NCI-H2029 (cell line): ENCODE results near the gene MED9.
"Not testable (repeated sequence)": the region's sequence is repeated elsewhere in the genome, so short reads cannot be mapped to it uniquely, and the experiment has no call there.

Experiments
- DNase-seq: peaks from one replicate; lab custom pipeline; 2025; lab: John Stamatoyannopoulos, UW

MED9 gene

DNA sequence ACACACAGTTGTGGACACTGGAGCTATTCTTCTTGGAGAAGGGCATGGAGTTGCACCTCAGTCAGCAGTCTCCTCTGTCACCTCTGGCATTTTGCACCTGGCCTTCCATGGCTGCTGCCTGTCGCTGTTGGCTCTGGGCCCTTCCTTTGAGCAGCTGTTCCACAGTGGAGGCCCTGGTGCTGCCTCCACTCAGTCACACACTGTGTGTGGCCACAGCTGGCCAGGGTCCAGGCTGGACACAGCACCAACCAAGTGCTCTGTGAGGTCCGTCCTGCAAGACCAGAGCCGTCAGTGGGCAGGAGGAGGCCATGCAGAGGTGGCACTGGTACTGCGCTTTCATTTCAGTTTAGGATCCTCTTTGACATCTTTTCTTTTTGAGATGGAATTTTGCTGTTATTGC, 21.6 kb upstream of the MED9 start:
- DNase-seq = no peak

DNA sequence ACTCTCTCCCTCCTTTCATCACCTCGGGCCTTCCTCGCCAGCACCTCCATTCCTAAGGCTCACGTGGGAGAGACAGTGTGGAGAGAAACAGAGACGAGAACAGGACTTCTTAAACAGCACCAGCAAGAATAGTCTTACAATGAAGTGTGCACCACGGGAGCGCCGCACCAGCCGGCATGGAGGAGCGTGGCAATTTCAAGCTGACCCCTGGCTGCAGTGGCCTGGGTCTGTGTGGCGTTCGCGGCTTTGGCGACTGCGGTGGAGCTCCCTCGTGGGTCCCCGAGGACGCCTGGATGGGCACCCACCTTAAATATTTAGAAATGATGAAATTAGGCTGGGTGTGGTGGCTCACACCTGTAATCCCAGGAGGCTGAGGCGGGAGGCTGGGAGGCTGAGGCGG, 20.5 kb upstream of the MED9 start:
- no peak for DNase-seq

DNA sequence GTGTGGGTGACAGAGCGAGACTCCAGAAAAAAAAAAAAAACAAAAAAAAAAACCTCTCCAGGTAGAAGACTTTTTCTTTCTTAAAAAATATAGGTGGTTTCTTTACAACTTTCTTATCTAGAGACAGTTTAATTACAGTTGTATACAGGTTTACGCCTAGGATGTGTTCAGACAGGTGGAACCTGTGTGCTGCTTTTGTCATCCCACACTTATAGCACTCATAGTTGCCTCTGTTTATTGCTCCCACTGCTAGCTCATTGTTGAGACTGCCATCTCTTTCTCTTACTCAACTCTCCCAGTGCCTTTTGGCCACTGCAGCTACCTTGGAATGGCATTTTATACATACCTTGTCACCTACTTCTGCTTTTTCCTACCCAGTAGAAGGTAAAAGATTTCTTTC, 19.1 kb upstream of the MED9 start:
- no peak for DNase-seq

DNA sequence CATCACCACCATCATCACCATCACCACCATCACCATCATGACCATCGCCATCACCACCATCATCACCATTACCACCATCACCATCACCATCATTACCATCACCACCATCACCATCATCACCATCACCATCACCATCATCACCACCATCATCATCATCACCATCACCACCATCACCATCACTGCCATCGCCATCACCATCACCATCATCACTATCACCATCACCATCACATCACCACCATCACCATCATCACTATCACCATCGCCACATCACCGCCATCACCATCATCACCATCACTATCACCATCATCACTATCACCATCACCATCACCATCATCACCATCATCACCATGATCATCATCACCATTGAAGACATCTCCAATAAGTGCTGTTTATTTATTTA, 16.8 kb upstream of the MED9 start:
- DNase-seq = no peak

DNA sequence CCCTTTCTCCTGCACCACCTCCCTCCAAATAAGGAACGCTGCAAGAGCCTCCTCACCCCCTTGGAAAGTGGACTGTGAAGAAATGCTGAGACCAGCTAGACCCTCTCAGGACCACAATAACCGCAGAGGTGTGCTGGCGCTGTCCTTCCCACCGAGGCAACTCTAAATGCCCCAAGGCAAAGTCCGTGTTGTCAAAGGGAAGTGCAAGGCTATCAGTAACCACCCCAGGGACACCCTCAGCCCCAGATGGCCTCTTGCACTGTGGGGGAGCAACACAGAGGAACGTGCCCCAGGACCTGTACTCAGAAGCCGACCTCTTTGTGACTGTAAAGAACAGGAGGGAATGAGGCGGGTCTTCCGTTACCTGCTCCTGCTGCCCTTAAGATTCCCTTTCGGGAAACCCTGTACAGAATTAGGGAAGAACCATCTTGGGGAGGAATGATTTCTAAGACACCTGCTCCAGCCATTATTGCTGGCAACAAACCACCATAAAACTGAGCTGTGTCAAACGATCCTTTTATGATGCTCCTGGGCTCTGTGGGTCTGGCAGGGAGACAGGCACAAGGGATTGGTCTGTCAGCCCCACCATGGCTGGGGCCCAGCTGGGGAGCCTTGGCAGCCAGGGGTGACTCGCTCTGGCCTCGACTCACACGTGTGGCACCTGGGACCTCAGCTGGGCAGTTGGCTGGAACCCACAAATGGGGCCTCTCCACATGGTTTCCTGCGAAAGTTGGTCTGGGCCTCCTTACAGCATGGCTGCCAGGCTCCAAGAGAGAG, 14.6 kb upstream of the MED9 start:
- DNase-seq = no peak

DNA sequence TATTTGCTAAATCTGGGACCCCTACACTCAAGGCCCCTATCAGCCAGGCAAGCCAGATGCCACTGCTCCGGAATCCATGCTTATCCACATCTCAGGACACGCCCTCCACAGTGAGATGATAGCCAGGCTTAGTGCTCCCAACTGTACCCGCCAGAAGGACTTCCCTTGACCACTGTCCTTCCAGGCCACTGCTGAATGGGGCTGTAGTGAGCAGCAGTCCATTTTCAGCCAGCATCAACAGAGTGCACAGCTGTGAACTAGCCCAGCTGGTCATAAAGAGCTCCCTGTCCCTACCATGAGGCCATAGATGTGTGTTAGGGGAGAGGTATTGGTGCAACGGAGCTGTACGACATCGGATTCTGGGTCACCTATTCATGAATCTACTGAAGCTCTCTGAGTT, 13.0 kb upstream of the MED9 start:
- DNase-seq = no peak

DNA sequence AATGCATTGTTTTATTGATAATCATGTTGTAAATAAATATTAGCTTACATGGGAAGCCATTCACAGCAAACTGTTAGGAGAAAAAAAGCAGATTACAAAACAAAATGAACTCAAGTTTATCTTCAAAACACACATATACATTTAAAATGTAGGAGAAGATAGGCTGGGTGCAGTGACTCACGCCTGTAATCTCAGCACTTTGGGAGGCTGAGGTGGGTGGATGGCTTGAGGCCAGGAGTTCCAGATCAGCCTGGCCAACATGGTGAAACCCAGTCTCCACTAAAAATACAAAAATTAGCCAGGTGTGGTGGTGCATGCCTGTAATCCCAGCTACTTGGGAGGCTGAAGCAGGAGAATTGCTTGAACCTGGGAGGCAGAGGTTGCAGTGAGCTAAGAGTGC, 10.9 kb upstream of the MED9 start:
- DNase-seq = not testable (repeated sequence)

DNA sequence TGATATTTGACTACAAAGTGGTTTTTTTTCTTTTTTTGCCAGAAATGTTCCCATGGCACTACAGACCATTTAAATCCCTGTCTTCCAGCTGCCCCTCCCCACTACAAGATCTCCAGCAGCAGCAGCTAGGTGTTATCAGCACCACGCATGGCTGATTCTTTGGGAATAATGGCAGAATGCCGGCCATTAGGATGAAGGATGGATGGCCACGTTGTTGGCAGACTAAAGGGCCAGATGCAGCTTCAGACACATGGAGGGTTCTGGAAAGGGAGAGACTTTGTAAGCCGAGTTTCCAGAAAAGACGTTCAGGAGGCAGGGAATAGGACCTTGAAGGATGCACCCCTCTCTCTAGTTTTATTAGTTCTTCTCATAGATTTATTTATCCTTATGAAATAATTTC, 10.3 kb upstream of the MED9 start:
- DNase-seq = no peak

DNA sequence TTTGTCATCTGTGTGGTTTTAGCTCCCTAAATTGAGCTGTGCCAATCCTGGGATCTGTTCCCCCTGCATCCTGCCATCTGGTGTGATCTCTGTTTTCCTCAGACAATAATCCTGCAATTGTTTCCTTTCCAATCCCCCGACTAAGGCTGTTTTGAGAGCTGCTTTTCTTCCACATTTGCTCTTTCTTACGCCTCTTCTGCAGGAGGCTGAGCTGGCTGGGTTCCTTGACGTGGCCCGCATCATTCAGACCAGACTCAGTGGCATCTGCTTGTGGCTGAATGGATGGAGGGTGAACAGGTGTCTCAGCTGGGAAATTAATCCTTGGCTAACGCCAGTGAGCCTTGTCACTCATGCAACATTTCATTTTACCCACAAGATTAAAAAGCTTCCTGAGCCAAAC, 9.8 kb upstream of the MED9 start:
- DNase-seq = no peak

DNA sequence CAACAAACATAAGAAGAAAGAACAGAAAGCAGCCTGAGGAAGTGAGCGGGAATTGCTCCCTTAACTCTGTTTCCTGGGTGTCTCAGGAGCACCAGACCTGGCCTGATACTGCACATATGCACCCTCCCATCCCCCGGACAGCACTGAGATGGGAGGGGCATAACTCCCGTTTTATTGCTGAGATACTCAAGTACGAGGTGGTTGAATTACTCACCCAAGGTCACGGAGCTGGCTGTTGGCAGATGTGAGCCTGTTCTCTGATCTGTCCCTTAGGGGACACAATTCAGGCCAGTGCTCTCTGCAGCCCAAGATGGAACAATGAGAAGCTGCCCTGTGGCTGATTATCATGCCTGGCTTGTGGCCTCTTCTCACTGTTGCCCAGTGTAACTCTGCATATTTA, 9.1 kb upstream of the MED9 start:
- no peak for DNase-seq

DNA sequence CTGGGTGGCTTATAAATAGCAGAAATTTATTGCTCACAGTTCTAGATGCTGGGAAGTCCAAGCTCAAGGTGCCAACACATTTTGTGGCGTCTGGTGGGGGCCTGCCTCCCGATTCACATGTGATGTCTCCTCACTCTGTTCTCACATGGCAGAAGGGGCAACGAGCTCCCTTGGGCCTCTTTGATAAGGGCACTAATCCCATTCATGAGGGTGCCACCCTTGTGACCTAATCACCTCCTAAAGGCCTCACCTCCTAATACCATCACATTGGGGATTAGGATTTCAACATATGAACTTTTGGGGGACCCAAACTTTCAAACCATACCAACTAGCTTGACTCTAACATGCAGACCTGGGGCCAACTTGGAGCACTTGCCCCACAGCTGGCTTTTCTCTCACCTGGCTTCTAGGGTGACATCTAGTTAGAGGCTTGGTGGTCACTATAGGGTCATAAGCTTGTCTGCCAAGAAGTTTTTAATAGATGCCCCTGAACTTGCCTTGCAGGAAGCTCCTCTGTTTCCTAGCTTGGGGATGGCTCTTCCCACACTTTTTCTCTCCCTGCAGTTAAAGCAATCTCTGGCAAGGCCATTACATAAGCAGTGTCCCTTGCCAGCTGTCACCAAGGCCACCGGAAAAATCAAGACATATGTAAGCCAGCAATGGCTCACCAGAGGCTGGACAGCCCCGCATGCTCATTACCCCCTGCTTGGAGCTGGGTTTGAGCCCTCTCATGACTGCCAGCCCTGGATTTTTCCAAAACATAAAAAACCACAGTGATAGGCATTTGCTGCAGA, 8.4 kb upstream of the MED9 start:
- DNase-seq = no peak

DNA sequence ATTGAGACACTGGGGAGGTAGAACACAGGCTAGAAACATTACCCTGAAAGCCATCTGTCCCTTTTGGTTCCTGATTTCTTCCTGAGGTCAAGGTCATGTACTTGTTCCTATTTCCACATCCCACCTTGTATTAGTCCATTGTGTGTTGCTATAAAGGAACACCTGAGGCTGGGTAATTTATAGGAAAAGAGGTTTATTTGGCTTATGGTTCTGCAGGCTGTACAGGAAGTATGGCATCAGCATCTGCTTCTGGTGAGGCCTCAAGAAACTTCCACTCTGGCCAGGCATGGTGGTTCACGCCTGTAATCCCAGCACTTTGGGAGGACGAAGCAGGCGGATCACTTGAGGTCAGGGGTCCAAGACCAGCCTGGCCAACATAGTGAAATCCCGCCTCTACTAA, 7.4 kb upstream of the MED9 start:
- no peak for DNase-seq

DNA sequence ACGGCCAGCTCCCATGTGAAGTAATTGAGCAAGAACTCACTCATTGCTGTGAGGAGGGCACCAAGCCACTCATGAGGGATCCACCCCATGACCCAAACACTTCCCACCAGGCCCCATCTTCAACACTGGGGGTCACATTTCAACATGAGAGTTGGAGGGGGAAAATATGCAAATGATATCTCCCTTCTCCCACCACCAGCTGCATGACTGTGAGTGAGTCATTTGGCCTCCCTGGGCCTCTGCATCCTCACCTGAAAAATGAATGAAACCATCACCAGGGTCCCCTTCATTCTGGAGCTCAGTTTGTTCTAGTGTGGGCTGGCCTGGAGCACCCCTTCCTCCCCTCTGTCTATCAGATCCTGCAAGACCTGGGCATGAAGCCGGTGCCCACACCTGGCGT, 6.8 kb upstream of the MED9 start:
- DNase-seq = no peak

DNA sequence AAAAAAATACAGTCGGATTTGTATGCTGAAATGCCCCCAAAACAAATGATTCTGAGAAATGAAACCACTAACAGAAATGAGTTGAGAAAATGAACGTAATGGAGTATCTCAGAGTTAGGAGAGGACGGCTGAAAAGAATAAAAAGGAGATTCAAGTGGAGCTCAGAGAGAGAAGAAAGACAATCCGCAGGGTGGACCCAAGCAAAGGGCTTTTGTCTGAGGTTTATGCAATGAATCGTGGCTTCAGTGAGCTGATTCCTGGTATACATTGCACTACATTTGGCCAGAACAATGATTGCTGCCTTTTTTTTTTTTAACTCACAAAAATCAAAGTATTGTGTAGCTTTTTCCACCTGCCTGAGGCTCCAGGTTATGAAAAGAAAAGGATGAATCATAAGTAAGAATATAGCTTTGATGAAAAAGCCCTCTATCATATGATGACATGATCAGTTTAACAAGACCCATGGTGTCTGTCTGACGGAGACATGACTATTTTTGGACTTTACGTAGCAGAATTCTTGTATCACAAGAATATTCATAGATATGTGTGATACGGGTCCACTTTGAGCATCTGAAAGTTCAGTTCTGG, 4.4 kb upstream of the MED9 start:
- no peak for DNase-seq

DNA sequence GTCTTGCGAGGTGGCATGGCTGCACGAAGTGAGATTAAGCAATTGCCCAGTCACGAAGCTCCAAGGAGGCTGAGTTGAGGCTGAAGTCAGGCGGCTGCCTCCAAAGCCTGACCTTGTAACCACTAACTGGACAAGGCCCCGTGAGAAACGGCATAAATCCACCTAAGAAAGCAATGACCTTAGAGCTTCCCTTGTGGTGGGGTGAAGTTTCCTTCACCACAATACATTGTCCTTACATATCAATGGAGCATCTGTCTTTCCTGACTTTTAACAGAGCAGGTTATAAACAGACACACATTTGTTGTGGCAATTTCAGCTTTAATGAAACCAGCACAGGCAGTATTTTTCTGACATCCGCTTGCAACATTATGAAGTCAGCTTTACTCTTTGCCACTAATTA, 2.5 kb upstream of the MED9 start:
- no peak for DNase-seq

DNA sequence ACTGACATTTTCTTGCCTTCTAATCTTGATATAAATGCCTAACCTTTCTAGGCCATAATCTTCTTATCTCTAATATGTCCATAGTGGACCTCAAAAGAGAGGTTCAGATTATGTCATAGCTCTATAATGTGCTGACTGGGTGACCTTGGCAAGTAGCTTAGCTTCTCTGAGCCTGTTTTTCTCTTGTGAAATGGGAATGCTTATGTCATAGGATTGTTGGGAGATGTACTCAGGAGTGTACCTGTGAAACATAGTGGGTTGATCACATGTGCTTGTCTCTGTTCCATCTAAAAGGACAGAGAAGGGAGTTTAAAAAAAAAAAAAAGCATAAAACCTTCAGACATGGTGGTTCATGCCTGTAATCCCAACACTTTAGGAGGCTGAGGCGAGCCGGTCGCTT, 2.4 kb downstream of the MED9 start:
- DNase-seq = no peak

DNA sequence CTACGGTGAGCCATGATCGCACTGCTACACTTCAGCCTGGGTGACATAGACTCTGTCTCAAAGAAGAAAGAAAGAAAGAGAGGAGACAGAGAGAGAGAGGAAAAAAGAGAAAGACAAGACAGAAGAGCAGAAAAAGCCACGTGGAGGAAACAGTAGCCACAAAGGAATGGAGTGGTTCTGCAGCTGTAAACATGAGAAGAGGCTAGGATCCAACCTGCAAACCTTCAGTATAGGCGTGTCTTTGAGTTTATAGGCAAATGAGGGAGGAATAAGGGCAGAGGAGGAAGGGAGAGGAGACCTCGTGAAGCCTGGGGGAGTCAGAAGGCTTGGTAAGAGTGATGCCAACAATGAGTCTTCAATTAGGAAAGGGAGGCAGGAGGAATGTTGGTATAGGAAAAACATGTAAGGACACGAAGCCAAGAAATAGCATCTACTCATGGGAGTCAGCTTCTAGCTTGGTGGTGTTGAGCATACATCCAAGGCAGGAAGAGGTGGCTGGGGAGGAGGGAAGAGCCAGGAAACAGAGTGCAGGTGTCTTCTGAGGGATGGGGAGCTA, 3.9 kb downstream of the MED9 start:
- no peak for DNase-seq

DNA sequence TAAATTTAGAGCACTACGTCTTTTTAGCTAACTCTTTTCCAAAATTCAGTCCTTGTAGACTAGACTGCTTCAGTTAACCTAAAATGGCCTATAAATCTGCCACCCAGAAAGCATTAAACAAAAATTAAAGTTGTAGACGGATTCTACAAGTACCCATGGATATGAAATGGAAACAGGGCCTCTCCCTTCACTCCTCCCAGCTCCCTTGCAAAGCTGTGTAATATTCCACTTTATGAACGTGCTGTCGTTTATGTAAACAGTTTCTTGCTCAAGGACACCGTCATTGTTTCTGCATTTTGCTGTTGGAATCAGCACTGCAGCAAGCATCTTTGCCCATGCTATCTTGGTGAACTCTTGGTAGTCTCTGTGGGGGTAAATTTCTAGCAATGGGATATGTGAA, 5.1 kb downstream of the MED9 start:
- DNase-seq = no peak

DNA sequence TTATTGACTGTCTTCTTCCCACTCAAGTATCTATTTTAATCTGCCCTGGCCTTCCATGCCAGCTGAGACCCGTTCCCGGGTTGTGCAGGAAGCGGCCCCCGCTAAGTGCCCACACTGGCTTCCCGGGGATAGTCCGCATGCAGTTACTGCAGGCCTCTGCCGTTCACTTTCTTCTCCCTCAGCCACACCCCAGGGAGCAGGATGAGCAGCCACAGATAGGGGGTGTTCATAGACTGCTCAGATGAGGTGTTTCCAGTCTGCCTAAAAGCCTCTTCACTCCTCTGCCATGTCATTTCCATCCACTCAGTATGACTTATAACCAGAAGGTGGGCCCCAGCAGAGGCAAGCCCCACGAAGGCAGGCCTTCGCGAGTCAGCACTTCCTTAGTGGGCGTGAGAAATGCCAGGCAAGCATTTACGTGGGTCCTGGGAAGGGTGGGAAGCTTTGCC, 7.7 kb downstream of the MED9 start:
- DNase-seq = no peak

DNA sequence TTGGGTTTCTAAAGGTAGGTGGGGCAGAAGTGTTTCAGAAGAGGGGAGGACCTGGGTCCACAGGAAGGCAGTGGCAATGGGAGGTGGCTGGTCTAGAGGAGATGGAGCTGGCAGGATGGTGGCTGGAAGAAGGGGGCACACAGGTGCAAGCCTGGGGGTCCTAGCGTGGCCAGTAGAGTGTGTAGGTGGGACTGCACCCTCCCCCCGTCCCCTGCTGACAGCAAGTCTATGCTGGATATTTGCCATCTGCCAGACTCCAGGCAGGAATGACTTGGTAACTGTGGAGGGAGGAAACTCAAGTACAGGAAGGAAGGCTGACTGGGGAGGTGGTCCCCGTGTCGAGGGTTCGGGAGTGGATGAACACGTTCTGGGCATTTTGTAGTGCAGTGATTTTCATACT, 8.6 kb downstream of the MED9 start:
- no peak for DNase-seq

DNA sequence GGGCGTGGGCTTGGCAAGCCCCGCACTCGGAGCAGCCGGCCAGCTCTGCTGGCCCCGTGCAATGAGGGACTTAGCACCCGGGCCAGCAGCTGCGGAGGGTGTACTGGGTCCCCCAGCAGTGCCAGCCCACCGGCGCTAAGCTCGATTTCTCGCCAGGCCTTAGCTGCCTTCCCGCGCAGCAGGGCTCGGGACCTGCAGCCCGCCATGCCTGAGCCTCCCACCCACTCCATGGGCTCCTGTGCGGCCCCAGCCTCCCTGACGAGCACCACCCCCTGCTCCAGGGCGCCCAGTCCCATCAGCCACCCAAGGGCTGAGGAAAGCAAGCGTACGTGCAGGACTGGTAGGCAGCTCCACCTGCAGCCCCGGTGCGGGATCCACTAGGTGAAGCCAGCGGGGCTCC, 9.6 kb downstream of the MED9 start:
- not testable (repeated sequence) for DNase-seq

DNA sequence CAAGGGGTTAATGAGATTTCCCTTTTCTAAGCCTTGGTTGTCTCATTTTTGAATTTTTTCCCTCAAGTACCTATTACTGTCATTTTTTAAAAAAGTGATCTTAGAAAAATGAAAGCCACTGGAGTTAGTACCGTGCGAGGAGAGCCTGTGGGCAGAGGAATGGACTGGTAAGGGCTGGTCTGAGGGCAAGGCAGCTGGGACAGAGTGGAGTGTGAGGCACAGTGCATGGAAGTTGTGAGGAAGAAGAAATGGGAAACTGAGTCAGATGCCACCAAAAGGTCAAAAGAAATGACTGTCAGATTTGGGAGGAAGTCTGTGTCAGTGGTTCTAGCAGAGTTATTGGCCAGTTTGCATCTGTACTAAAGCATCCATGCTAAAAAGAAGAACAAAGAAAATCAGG, 11.2 kb downstream of the MED9 start:
- DNase-seq = no peak

DNA sequence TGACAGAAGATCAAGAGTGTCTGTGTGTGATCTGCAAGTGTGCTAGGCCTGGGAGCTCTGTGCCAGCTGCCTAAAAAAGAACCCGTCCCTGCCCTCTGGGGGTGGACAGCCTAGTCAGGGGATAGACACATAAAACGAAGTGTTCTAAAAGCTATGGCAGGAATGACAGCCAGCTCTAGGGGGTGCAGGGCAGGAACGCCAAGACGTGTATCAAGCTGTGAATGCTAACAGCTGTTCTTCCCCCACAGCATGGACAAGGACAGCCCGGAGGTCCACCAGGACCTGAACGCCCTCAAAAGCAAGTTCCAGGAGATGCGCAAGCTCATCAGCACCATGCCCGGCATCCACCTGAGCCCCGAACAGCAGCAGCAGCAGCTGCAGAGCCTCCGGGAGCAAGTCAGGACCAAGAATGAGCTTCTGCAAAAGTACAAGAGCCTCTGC, 14.3 kb downstream of the MED9 start:
- DNase-seq = no peak
